ENCODE results near the gene RPL18. TPM values are rescaled to one million over a fixed set of nuclear protein-coding genes. Genes with fewer than 3 reads are reported as not detected.

Gene RPL18
- total RNA-seq, 2 experiments from 2014 or later: 1,371 to 1,433 TPM

DNA sequence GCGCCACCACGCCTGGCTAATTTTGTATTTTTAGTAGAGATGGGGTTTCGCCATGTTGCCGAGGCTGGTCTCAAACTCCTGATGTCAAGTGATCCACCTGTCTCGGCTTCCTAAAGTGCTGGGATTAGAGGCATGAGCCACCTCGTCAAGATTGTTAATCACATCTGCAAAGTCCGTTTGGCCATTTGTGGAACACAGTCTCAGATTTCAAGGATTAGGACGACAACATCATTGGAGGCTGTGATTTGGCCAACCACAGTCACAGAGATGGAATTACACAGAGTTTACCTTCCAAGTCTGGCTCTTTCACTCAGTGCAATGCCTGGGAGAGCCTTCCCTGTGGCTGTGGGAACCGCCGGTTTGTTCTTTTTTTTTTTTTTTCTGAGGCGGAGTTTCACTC lies 49.2 kb downstream of the RPL18 start:
- H3K9me3 Mint-ChIP-seq (ENCODE audit: insufficient read depth): no peaks in the 10 kb centered on the region
- CTCF ChIA-PET: no interaction called here

DNA sequence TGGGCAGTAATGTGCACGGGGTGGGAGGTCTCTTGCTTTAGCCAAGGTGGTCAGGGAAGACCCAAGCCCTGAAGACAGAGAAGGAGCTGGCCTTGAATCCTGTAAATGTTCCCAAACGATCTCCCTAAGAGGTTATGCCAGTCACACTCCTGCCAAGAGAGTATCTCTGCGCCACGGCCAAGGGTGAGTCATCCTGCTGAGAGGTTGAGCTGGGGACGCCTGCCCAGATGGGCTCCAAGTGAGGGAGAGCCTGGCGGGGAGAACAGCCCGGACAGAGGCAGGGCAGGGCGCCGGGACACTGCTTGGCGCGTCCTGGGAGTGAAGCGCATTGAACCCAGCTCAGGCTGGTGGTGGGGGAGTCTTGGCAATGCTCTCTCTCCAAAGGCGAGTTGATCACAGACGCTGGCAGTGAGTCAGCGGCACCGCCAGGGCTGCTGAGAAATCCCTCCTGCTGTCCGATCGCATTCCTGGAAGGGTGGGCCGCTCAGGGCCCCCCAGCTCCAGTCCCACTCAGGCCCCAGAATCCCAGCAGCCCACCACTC lies 50.6 kb downstream of the RPL18 start:
- no peaks in the 10 kb centered on the region for H3K36me3 Mint-ChIP-seq (ENCODE audit: low read depth)
- H3K27me3 Mint-ChIP-seq (ENCODE audit: low read depth): peaks cover 3% of the 10 kb centered on the region
- POLR2A ChIA-PET: no interaction called here
- no peak overlapping the region for H3K27ac Mint-ChIP-seq
- CTCF ChIA-PET: interaction anchor here (1.0 to 1.3 kb wide), 2 partner anchors 16 to 61 kb away, joined by 3 to 4 read pairs; no protein-coding TSS in a partner anchor
- DNase-seq (no peak), ATAC-seq (no peak)
- no peaks in the 10 kb centered on the region for H3K4me1 Mint-ChIP-seq (ENCODE audit: low read depth)
- no peaks in the 10 kb centered on the region for H3K9me3 Mint-ChIP-seq (ENCODE audit: insufficient read depth)
- no peak overlapping the region for H3K4me3 Mint-ChIP-seq

More for the DNA sequence above, 49.2 kb downstream of the RPL18 start:
- Mint-ChIP-seq H3K27ac (no peak overlapping the region), H3K4me1 (ENCODE audit: low read depth) (no peaks in the 10 kb centered on the region), H3K4me3 (no peak overlapping the region), H3K36me3 (ENCODE audit: low read depth) (no peaks in the 10 kb centered on the region), H3K27me3 (ENCODE audit: low read depth) (peaks cover 3% of the 10 kb centered on the region)
- DNase-seq (no peak), ATAC-seq (no peak)
- POLR2A ChIA-PET: no interaction called here

Other genes with a start within 250 kb of the RPL18 start
- 10 to 100 TPM; 70.3 to 71.3 TPM for gene KDELR1, start 227.6 kb downstream of the RPL18 start, total RNA-seq
- gene GRIN2D, start 225.5 kb downstream of the RPL18 start, total RNA-seq: under 1 TPM; 0.05 to 0.08 TPM
- gene GRWD1, start 173.2 kb downstream of the RPL18 start, total RNA-seq: 10 to 100 TPM; 46.4 to 50.4 TPM
- 1 to 10 TPM; 1.4 to 1.5 TPM for gene KCNJ14, start 163.6 kb downstream of the RPL18 start, total RNA-seq
- 10 to 100 TPM; 48.3 to 50.3 TPM for gene CYTH2, start 149.8 kb downstream of the RPL18 start, total RNA-seq
- 1 to 10 TPM; 2.8 to 3.7 TPM for gene LMTK3, start 107.3 kb downstream of the RPL18 start, total RNA-seq
- not detected for gene SULT2B1, start 67.0 kb downstream of the RPL18 start, total RNA-seq
- gene SPACA4, start 12.4 kb downstream of the RPL18 start, total RNA-seq: not detected
- gene FAM83E, start 4.1 kb downstream of the RPL18 start, total RNA-seq: 1 to 10 TPM; 1.7 to 2.3 TPM
- 10 to 100 TPM; 33.0 to 33.1 TPM for gene SPHK2, start 328 bp upstream of the RPL18 start, total RNA-seq
- 10 to 100 TPM; 17.3 to 18.3 TPM for gene DBP, start 18.2 kb upstream of the RPL18 start, total RNA-seq
- 1 to 10 TPM; 5.2 to 6.3 TPM for gene CA11, start 27.0 kb upstream of the RPL18 start, total RNA-seq
- under 1 TPM; 0.55 to 0.78 TPM for gene NTN5, start 53.8 kb upstream of the RPL18 start, total RNA-seq
- gene FUT2, start 76.8 kb upstream of the RPL18 start, total RNA-seq: not detected
- 1 to 10 TPM in 1 of 2 experiments, under 1 TPM in 1; 0.79 to 1.3 TPM for gene MAMSTR, start 100.5 kb upstream of the RPL18 start, total RNA-seq
- gene RASIP1, start 121.4 kb upstream of the RPL18 start, total RNA-seq: under 1 TPM; 0.26 to 0.42 TPM
- not detected for gene IZUMO1, start 127.7 kb upstream of the RPL18 start, total RNA-seq
- under 1 TPM; 0.16 to 0.26 TPM for gene FUT1, start 133.5 kb upstream of the RPL18 start, total RNA-seq
- not detected for gene FGF21, start 136.3 kb upstream of the RPL18 start, total RNA-seq
- 10 to 100 TPM; 47.2 to 48.6 TPM for gene BCAT2, start 191.9 kb upstream of the RPL18 start, total RNA-seq
- gene HSD17B14, start 217.3 kb upstream of the RPL18 start, total RNA-seq: 1 to 10 TPM in 1 of 2 experiments, under 1 TPM in 1; 0.89 to 1.1 TPM
- 1 to 10 TPM; 4.4 to 4.6 TPM for gene PLEKHA4, start 249.4 kb upstream of the RPL18 start, total RNA-seq

All from activated CD8-positive, alpha-beta T cell treated with anti-CD3 and anti-CD28 coated beads, Interleukin-2, amount 10 ng/mL, durations not matched to agents 7 days and 5 days (primary cell).